Brain microvascular endothelial cell (primary cell): ENCODE results near the gene SCN4A.
"Not testable (repeated sequence)": the region's sequence is repeated elsewhere in the genome, so short reads cannot be mapped to it uniquely, and the experiment has no call there.

ENCODE experiments used
- DNase-seq: peaks from one replicate; pipeline ENCODE4 v3.0.0-alpha.2; 2020
- H3K27ac ChIP-seq: fragments of 250-450 bp; sonication (Bioruptor Pico); 2 replicates; pipeline ENCODE4 v1.5.1; 2020; ENCODE audit warnings: mild to moderate bottlenecking, moderate library complexity
- H3K27me3 ChIP-seq: fragments of 250-450 bp; sonication (Bioruptor Pico); replicated peaks from 2 replicates; pipeline ENCODE4 v1.5.1; 2020; ENCODE audit warnings: mild to moderate bottlenecking
- H3K36me3 ChIP-seq: fragments of 250-450 bp; sonication (Bioruptor Pico); replicated peaks from 2 replicates; pipeline ENCODE4 v1.5.1; 2020; ENCODE audit warnings: mild to moderate bottlenecking
- H3K4me3 ChIP-seq: 2 replicates; pipeline ENCODE4 v1.5.1; 2011; ENCODE audit warnings: low read depth, mild to moderate bottlenecking, control low read depth, low read length, moderate library complexity
- CTCF ChIP-seq: IDR thresholded peaks from 2 replicates; pipeline ENCODE4 v1.5.1; 2011; ENCODE audit warnings: low read depth, mild to moderate bottlenecking, moderate library complexity, low read length, control low read depth, inconsistent platforms; ENCODE audit errors: missing control alignments
- in situ Hi-C: cut with HindIII; loops from 2 replicates; pipeline ENCODE4 v1.10.0; 2017; ENCODE audit warnings: low sequenced_read_pairs, low pct_ligation_motif_present

SCN4A gene

DNA sequence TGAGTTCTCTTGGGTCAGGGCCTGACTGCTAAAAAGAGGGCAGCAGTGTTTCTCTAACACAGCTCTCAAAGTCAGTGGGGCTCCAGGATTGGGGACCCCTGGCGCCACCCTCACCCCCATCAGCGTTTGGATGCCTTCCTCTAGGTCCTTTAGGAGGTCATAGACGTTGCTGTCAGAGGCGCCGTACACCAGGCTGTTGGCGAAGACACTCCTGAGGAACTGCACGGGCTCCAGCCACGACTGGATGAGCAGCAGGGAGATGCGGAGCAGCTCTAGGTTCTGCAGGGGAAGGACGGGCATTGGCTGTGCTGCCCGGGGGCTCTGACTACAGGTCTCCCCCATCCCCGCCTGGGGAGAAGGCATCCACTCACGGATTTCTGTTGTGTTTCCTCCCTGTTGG lies 55.1 kb downstream of the SCN4A start:
- Histone ChIP-seq H3K4me3 (no peak overlapping the region), H3K27ac (no peak overlapping the region), H3K27me3 (peaks cover 3% of the 10 kb centered on the region), H3K36me3 (no peaks in the 10 kb centered on the region)
- no peak for DNase-seq
- no peak for TF ChIP-seq CTCF
- in situ Hi-C loops, result no loop called here

- in situ Hi-C loops, DNase-seq, H3K27ac ChIP-seq, H3K4me3 ChIP-seq, H3K27me3 ChIP-seq, H3K36me3 ChIP-seq: not testable (repeated sequence)
These were observed 55.5 kb downstream of the SCN4A start for GRCh38 chr17:63917206-63917605.

DNA sequence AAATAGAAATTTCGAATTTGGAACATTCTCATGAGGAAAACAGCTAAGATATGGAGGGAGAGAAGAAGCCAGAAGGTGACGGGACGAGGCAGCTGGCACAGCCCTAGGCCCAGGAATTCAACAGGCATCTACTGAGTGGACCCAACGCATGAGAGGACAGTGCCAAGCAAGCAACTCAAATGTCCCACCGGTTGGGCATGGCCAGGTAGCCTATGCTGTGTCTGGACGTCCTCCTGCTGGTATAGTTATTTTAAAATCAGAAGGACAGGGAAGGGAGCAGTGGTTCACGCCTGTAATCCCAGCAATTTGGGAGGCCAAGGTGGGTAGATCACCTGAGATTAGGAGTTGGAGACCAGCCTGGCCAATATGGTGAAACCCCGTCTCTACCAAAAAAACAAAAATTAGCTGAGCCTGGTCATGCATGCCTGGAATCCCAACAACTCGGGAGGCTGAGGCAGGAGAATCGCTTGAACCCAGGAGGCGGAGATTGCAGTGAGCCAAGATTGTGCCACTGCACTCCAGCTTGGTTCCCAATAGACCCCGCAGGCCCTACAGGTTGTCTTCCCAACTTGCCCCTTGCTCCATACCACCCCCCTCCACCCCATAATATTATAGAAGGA lies 56.0 kb downstream of the SCN4A start:
- Histone ChIP-seq H3K36me3 (no peaks in the 10 kb centered on the region), H3K27ac (no peak overlapping the region), H3K27me3 (peaks cover 3% of the 10 kb centered on the region), H3K4me3 (no peak overlapping the region)
- TF ChIP-seq CTCF, result no peak
- DNase-seq, result no peak
- in situ Hi-C loops, result no loop called here

DNA sequence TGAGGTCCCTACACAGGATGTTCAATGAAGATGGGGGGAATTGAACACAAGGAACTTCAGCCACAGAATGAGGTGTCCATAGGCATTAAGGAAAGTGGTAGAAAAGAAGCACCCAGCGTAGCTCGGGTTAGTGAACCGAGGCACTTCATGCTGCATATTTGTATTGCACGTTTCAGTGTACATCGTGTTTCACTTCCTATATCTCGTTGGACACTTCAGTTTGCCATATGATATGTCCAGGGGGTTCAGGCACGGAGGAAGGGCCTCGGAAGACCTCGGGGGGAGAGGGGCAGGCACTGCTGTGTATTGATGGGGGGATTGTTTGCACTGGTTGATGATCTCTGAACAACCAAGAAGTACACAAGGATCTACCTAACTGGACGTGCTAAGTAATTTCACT lies 57.0 kb downstream of the SCN4A start:
- DNase-seq, H3K36me3 ChIP-seq, H3K4me3 ChIP-seq, H3K27me3 ChIP-seq, H3K27ac ChIP-seq, in situ Hi-C loops: not testable (repeated sequence)

DNA sequence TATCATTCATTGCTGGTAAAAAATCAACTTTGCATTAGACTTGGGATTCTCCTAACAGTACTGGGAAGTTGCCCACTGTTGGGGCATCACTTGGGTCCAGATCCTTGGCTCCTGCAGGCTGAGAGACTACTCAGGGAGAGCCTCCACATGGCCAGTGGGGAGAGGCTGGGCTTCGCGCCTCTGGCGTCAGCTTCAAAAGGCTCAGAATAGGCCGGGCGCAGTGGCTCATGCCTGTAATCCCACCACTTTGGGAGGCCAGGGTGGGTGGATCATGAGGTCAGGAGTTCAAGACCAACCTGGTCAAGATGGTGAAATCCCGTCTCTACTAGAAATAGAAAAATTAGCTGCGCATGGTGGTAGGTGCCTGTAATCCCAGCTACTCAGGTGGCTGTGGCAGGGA lies 58.2 kb downstream of the SCN4A start:
- H3K4me3 ChIP-seq, result no peak overlapping the region
- no peaks in the 10 kb centered on the region for H3K36me3 ChIP-seq
- in situ Hi-C loops, result no loop called here
- peaks cover 9% of the 10 kb centered on the region for H3K27me3 ChIP-seq
- TF ChIP-seq CTCF, result no peak
- H3K27ac ChIP-seq, result no peak overlapping the region
- no peak for DNase-seq

- Histone ChIP-seq H3K4me3 (no peak overlapping the region), H3K36me3 (no peaks in the 10 kb centered on the region), H3K27me3 (peaks cover 6% of the 10 kb centered on the region), H3K27ac (no peak overlapping the region)
- DNase-seq, result peak; percentile 24
- in situ Hi-C loops, result no loop called here
- TF ChIP-seq CTCF, result peak; percentile 76
These were observed 61.0 kb downstream of the SCN4A start for GRCh38 chr17:63911657-63912100.

- in situ Hi-C loops, result no loop called here
- TF ChIP-seq CTCF, result no peak
- Histone ChIP-seq H3K36me3 (no peaks in the 10 kb centered on the region), H3K27me3 (peaks cover 6% of the 10 kb centered on the region), H3K4me3 (no peak within 1 kb of the TSS), H3K27ac (no peak within 1 kb of the TSS)
- no peak for DNase-seq
These were observed 61.6 kb downstream of the SCN4A start, which contains the start of gene CSHL1 for GRCh38 chr17:63911041-63911635. CSHL1 (minus strand) TSS chr17:63911258; CDS start chr17:63911196, 62 bp downstream.
